Suppressor macrophage treated with lipopolysaccharide for 1 hour (primary cell): ENCODE results near the gene CCL11.
A peak's percentile ranks its signal among the peaks of the same experiment; 100 is the strongest.
"Not testable (repeated sequence)": the region's sequence is repeated elsewhere in the genome, so short reads cannot be mapped to it uniquely, and the experiment has no call there.

Experiments
- DNase-seq, 3 donors: peaks; one replicate each; pipeline ENCODE4 v3.0.0-alpha.2; 2020 to 2022

CCL11 gene

DNA sequence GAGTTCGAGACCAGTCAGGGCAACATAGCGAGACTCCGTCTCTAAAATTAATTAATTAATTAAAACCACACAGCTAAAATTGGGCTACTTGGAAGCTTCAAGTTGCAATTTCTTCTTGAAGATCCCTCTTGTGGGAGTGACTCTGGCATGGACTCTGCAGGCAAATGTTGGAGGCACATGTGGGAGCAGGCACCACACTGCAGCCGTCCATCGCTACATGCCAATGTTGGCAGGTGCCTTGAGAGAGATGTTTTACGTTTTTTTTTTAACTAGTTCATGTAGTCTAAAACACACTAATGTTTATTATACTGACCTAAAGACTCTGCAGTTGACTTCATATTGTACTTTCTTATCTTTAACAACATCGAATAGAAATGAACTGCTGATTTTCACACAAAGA, 25.7 kb downstream of the CCL11 start:
- no peak for DNase-seq

DNA sequence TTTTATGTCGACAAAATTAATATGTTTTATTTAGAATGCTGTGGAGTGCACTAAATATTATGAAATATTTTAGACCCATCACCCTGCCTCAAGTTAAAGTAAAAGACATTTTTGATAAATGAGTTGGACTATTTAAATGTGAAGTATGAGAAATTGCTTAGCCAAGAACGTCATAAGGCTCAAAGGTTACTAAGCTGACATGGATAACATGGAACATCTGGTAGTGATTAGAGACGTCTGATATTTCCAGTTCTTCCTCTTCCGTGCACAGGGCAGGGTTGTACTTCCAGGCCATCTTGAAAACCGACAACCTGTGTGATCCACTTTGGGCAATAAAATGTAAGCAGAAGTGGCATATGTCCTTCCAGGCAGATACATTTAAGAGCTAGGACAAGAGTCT, 26.5 kb downstream of the CCL11 start:
- no peak for DNase-seq

DNA sequence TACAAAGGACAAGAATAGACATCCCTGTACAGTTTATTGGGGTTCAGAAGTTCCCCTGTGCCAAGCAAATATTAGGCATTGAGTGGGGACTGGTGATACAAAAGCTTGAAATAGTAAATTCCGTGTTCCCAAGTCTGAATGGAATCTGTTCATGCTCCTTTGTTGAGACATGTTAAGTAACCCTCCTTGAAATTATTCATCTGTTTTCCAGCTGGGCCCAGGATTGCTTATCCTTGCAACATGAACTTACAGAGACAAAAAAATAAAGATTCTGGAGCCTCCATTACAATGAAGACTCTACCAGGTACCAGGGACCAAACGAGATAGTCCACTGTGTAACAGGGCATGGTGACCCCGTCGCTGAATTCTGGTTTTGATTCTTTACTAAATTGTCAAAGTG, 27.6 kb downstream of the CCL11 start:
- DNase-seq = no peak

DNA sequence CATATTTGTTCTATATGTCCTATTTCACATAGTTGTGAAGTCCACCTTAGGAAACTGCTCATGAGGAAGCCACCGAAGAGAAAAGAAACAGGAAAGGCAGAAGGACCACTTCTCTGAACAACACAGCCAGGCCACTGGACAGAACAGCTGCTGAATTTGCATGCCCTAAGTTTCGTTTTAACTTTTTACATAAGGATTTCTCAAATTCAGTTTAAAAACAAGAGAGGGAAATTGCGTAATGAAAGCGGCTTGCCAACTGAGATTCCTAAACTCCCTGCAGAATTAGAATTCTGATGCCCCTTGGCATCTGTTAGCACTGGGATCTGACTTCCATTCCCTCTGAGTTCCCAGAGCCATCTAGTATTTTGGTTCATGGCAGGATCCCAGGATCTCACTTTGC, 28.7 kb downstream of the CCL11 start:
- DNase-seq = peak; percentile 82 to 97 (median 90)

DNA sequence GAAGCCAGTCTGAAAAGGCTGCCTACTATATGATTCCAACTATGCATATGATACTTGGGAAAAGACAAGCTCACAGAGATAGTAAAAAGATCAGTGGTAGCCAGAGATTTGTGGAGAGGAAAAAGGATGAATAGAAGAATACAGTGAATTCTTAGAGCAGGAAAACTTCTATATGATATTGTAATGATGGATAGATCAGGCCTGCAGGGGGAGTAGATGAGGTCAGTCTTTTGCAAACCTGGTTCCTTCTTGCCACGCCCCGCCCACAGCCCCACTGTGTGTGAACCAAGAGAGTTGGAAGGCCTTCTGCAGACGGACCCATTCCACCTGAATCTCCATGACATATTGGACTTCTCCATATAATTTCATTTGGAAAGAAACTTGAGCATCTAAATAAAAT, 32.9 kb downstream of the CCL11 start:
- peak; percentile 74 to 88 (median 79) for DNase-seq

DNA sequence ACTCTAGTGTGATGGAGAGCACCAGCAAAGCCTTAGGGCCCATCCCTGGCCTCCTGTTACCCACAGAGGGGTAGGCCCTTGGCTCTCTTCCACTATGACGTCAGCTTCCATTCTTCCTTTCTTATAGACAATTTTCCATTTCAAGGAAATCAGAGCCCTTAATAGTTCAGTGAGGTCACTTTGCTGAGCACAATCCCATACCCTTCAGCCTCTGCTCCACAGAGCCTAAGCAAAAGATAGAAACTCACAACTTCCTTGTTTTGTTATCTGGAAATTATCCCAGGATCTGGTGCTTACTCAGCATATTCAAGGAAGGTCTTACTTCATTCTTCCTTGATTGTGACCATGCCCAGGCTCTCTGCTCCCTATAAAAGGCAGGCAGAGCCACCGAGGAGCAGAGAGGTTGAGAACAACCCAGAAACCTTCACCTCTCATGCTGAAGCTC, 33.5 kb downstream of the CCL11 start, which contains the start of gene CCL8:
Gene CCL8 (plus strand): TSS at position 397 of the 445 bp plus-strand sequence. CDS start 67 bp downstream, outside the sequence.
- peak; percentile 69 to 97 (median 79) for DNase-seq

DNA sequence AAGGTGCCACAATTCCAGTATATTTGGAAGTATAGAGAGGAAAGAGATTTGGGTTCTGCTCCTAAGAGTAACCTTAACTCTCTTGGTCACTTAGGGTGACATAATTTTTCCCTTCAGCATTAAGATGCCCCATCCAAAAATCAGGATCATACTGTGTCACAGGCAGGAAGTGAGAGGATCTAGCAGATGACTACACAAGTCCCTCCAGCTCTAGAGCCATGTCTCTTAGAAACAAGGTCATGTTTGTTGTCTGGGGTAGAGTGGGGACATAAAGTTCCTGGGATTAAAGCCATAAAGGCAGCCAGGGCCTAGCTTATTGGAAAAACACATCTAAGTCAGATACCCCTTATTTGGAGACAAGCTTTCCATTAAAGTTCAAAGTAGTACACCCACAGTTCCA, 36.4 kb downstream of the CCL11 start:
- peak; percentile 21 to 58 (median 25) for DNase-seq

DNA sequence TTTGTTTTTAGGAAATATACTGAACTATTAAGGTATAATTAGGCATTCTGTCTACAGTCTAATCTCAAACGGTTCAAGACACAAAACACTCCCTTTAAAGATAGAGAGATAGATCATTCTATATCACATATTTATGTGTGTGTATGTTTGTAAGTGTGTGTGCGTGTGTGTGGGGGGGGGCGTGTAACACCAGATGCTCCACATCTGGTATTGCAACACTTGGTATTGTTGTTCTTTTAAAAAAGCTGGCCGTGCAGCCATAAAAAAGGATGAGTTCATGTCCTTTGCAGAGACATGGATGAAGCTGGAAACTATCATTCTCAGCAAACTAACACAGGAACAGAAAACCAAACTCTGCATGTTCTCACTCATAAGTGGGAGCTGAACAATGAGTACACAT, 42.0 kb downstream of the CCL11 start:
- DNase-seq = not testable (repeated sequence)

DNA sequence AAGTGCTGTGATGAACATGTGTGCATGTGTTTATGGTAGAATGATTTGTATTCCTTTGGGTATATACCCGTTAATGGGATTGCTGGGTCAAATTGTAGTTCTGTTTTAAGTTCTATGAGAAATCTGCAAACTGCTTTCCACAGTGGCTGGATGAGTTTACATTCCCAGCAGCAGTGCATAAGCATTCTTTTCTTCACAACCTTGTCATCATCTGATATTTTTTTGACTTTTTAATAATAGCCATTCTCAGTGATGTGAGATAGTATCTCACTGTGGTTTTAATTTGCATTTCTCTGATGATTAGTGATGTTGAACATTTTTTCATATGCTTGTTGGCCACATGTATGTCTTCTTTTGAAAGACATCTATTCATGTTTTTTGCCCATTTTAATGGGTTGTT, 52.2 kb downstream of the CCL11 start:
- no peak for DNase-seq
